ENCODE results near the gene SPRED2. TPM values are rescaled to one million over a fixed set of nuclear protein-coding genes. Genes with fewer than 3 reads are reported as not detected.

Gene SPRED2
- total and polyA plus RNA-seq, 4 donors = 6.7 to 7.5 (median 7.1) TPM

DNA sequence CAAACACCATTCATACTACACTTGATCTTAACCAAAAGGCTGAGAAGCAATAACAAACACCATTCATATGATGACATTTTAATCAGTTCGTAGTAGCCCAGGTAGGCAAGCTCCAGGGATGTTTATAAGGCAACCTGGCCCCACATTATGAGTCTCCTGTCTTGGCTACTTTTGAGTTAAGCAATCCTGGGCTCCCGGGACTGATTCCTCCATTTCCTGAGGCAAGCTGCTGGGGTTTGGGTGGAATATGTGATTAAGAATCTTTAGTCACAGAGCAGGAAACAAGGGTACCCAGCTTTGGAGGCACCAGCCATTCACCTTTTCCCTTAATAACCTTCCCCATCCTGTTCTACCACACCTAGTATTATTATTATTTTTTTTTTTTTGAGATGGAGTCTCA, 24.5 kb upstream of the SPRED2 start (continued):
- TF ChIP-seq, protein P1, sequence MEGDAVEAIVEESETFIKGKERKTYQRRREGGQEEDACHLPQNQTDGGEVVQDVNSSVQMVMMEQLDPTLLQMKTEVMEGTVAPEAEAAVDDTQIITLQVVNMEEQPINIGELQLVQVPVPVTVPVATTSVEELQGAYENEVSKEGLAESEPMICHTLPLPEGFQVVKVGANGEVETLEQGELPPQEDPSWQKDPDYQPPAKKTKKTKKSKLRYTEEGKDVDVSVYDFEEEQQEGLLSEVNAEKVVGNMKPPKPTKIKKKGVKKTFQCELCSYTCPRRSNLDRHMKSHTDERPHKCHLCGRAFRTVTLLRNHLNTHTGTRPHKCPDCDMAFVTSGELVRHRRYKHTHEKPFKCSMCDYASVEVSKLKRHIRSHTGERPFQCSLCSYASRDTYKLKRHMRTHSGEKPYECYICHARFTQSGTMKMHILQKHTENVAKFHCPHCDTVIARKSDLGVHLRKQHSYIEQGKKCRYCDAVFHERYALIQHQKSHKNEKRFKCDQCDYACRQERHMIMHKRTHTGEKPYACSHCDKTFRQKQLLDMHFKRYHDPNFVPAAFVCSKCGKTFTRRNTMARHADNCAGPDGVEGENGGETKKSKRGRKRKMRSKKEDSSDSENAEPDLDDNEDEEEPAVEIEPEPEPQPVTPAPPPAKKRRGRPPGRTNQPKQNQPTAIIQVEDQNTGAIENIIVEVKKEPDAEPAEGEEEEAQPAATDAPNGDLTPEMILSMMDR (IDR thresholded peaks at IDR 0.05; ENCODE audit: low read depth, low read length, missing input control) = no peak
- TF ChIP-seq RAD21 (IDR thresholded peaks at IDR 0.05) = no peak
- no peak for TF ChIP-seq FOXA1 (IDR thresholded peaks at IDR 0.05)
- no peak for TF ChIP-seq RXRA (IDR thresholded peaks at IDR 0.05)

DNA sequence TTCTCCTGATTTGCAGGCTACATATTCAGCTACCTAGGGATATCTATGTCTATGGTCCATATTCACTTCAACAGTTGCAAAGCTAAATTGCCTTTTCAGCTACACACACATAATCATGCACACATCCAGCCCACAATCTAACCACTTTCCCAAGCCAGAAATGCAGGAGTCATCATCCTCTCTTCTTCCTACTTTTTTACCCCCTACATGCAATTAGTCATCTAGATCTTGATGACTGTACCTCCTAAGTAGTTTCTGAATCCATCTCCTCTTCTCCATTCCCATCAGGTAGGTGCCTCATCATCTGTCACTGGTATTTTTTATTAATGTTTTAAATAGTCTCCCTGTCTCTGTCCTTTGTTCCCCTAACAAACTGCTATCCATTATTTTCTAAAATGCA, 23.7 kb upstream of the SPRED2 start:
- no peaks in the 10 kb centered on the region for H3K27me3 ChIP-seq (ENCODE audit: control insufficient read depth in 4 of 4, insufficient read depth in 4 of 4, low read length in 3 of 4)
- no peak for DNase-seq (ENCODE audit: low spot score)
- H3K4me1 ChIP-seq (ENCODE audit: control insufficient read depth in 4 of 4, insufficient read depth in 4 of 4, low read length in 3 of 4) = no peaks in the 10 kb centered on the region
- no peaks in the 10 kb centered on the region for H3K9me3 ChIP-seq (ENCODE audit: control insufficient read depth in 4 of 4, low read length in 3 of 4)
- no peak overlapping the region for H3K4me3 ChIP-seq (ENCODE audit: low read depth in 1 of 3, low read length in 3 of 3)
- TF ChIP-seq GABPA (IDR thresholded peaks at IDR 0.05 in 1 of 2, conservative IDR thresholded peaks at IDR 0.05 in 1 of 2) = no peak
- TF ChIP-seq NR2F2 (IDR thresholded peaks at IDR 0.05) = no peak
- TF ChIP-seq, protein P2, sequence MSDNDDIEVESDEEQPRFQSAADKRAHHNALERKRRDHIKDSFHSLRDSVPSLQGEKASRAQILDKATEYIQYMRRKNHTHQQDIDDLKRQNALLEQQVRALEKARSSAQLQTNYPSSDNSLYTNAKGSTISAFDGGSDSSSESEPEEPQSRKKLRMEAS (IDR thresholded peaks at IDR 0.05) = no peak
- TF ChIP-seq JUND (IDR thresholded peaks at IDR 0.05) = no peak
- TF ChIP-seq EGR1 (IDR thresholded peaks at IDR 0.05; ENCODE audit: low read depth in 2 of 2) = no peak
- no peak for TF ChIP-seq FOXA1 (IDR thresholded peaks at IDR 0.05)
- no peak overlapping the region for H3K27ac ChIP-seq (ENCODE audit: low read depth in 1 of 2, low read length in 2 of 2)
- no peak overlapping the region for H3K9ac ChIP-seq (ENCODE audit: low read depth in 1 of 2, low read length in 2 of 2)
- H3K36me3 ChIP-seq (ENCODE audit: control insufficient read depth in 4 of 4, insufficient read depth in 3 of 4, low read depth in 1 of 4, low read length in 3 of 4) = no peaks in the 10 kb centered on the region

DNA sequence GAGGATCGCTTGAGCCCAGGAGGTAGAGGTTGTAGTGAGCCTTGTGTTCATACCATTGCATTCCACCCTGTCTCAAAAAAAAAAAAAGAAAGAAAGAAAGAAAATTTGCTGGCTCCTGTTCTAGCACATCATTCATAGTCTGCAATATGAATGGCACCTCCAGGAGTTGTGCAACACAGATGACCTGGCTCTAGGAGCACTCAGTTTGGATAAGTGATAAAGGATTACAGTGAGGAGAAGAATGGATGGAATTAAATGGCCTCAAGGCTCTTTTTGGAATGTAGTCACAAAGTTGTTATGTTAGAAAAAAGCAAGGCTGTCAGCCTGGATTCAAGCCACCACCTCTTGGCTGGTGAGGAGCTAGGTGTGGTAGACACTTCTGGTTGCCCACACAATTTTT, 21.5 kb upstream of the SPRED2 start:
- TF ChIP-seq TAF1 (conservative IDR thresholded peaks at IDR 0.05) = no peak
- TF ChIP-seq GABPA (IDR thresholded peaks at IDR 0.05 in 1 of 2, conservative IDR thresholded peaks at IDR 0.05 in 1 of 2) = no peak
- TF ChIP-seq, protein P3, sequence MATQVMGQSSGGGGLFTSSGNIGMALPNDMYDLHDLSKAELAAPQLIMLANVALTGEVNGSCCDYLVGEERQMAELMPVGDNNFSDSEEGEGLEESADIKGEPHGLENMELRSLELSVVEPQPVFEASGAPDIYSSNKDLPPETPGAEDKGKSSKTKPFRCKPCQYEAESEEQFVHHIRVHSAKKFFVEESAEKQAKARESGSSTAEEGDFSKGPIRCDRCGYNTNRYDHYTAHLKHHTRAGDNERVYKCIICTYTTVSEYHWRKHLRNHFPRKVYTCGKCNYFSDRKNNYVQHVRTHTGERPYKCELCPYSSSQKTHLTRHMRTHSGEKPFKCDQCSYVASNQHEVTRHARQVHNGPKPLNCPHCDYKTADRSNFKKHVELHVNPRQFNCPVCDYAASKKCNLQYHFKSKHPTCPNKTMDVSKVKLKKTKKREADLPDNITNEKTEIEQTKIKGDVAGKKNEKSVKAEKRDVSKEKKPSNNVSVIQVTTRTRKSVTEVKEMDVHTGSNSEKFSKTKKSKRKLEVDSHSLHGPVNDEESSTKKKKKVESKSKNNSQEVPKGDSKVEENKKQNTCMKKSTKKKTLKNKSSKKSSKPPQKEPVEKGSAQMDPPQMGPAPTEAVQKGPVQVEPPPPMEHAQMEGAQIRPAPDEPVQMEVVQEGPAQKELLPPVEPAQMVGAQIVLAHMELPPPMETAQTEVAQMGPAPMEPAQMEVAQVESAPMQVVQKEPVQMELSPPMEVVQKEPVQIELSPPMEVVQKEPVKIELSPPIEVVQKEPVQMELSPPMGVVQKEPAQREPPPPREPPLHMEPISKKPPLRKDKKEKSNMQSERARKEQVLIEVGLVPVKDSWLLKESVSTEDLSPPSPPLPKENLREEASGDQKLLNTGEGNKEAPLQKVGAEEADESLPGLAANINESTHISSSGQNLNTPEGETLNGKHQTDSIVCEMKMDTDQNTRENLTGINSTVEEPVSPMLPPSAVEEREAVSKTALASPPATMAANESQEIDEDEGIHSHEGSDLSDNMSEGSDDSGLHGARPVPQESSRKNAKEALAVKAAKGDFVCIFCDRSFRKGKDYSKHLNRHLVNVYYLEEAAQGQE (IDR thresholded peaks at IDR 0.05) = no peak
- TF ChIP-seq, protein P1 (IDR thresholded peaks at IDR 0.05; ENCODE audit: low read depth, low read length, missing input control) = no peak
- TF ChIP-seq NR2F2 (IDR thresholded peaks at IDR 0.05) = no peak
- TF ChIP-seq YY1 (IDR thresholded peaks at IDR 0.05) = no peak
- no peak for TF ChIP-seq EGR1 (IDR thresholded peaks at IDR 0.05; ENCODE audit: low read depth in 2 of 2)
- TF ChIP-seq SP1 (IDR thresholded peaks at IDR 0.05) = no peak
- no peak for TF ChIP-seq RAD21 (IDR thresholded peaks at IDR 0.05)
- no peak for TF ChIP-seq RXRA (IDR thresholded peaks at IDR 0.05)
- TF ChIP-seq FOXA2 (IDR thresholded peaks at IDR 0.05) = no peak
- TF ChIP-seq, protein P4, sequence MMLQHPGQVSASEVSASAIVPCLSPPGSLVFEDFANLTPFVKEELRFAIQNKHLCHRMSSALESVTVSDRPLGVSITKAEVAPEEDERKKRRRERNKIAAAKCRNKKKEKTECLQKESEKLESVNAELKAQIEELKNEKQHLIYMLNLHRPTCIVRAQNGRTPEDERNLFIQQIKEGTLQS (IDR thresholded peaks at IDR 0.05) = no peak
- TF ChIP-seq, protein P2 (IDR thresholded peaks at IDR 0.05) = no peak
- no peak for TF ChIP-seq HNF4G (IDR thresholded peaks at IDR 0.05)
- TF ChIP-seq, protein P5, sequence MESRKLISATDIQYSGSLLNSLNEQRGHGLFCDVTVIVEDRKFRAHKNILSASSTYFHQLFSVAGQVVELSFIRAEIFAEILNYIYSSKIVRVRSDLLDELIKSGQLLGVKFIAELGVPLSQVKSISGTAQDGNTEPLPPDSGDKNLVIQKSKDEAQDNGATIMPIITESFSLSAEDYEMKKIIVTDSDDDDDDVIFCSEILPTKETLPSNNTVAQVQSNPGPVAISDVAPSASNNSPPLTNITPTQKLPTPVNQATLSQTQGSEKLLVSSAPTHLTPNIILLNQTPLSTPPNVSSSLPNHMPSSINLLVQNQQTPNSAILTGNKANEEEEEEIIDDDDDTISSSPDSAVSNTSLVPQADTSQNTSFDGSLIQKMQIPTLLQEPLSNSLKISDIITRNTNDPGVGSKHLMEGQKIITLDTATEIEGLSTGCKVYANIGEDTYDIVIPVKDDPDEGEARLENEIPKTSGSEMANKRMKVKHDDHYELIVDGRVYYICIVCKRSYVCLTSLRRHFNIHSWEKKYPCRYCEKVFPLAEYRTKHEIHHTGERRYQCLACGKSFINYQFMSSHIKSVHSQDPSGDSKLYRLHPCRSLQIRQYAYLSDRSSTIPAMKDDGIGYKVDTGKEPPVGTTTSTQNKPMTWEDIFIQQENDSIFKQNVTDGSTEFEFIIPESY (IDR thresholded peaks at IDR 0.05) = no peak
- no peak for TF ChIP-seq JUND (IDR thresholded peaks at IDR 0.05)
- no peak for TF ChIP-seq HNF4A (conservative IDR thresholded peaks at IDR 0.05)
- no peak overlapping the region for H3K4me3 ChIP-seq (ENCODE audit: low read depth in 1 of 3, low read length in 3 of 3)
- WGBS = 98% methylated on average over 1 of the region's 1 CpG
- no peaks in the 10 kb centered on the region for H3K36me3 ChIP-seq (ENCODE audit: control insufficient read depth in 4 of 4, insufficient read depth in 3 of 4, low read depth in 1 of 4, low read length in 3 of 4)
- H3K27me3 ChIP-seq (ENCODE audit: control insufficient read depth in 4 of 4, insufficient read depth in 4 of 4, low read length in 3 of 4) = no peaks in the 10 kb centered on the region
- DNase-seq (ENCODE audit: low spot score) = no peak
- H3K9me3 ChIP-seq (ENCODE audit: control insufficient read depth in 4 of 4, low read length in 3 of 4) = no peaks in the 10 kb centered on the region
- no peak overlapping the region for H3K27ac ChIP-seq (ENCODE audit: low read depth in 1 of 2, low read length in 2 of 2)
- H3K9ac ChIP-seq (ENCODE audit: low read depth in 1 of 2, low read length in 2 of 2) = no peak overlapping the region
- peaks cover 0 to 1% (median 0%) of the 10 kb centered on the region in 4 donors for H3K4me1 ChIP-seq (ENCODE audit: control insufficient read depth in 4 of 4, insufficient read depth in 4 of 4, low read length in 3 of 4)
